GM19240 (cell line): ENCODE data around the gene KLHL18.
A peak's percentile ranks its signal among the peaks of the same experiment; 100 is the strongest.
"Not testable (repeated sequence)": the region's sequence is repeated elsewhere in the genome, so short reads cannot be mapped to it uniquely, and the experiment has no call there.

Experiments
- DNase-seq: peaks from one replicate; pipeline ENCODE4 v3.0.0; 2011; ENCODE audit warnings: low spot score; ENCODE audit not compliant: insufficient read length

KLHL18 gene

DNA sequence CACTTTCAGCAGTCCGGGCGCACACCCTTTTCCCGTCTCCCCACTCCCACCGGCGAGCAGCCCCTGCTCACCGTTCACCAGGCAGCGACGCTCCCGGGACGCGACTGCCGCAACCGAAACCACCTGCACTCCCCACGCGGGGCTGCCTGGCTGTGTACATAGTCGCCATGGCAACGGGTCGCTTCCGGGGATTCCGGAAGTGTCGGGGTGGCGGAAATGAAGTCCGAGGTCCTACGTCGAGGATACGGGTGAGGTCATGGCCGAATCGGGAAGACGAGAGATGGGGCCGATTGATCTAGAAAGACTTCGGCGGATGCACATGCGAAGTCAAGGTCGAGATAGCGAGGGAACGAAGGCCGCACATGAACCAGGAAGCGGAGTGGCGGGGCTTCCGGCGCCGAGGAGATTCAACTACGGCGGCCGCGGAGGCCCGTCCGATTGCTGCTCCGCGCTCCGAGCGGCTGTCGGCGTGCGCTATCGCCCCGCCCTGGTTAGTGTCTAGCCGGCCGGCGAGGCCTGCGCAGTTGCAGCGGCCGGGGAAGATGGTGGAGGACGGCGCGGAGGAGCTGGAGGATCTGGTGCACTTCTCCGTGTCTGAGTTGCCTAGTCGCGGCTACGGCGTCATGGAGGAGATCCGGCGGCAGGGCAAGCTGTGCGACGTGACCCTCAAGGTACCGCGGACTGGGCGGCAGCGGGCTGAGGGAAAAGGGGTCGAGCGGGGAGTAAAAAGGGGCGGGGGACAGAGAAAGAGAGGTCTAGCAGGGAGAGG is at the start of gene KLHL18, which contains the start of gene KIF9:
TSS of gene KLHL18 (plus strand) at position 521 of the 769 bp plus-strand sequence. CDS start at position 543, 22 bp downstream.
TSS of gene KIF9 (minus strand) at position 376 of the 769 bp plus-strand sequence. CDS start 5,425 bp downstream, outside the sequence.
- peak; percentile 91 for DNase-seq

DNA sequence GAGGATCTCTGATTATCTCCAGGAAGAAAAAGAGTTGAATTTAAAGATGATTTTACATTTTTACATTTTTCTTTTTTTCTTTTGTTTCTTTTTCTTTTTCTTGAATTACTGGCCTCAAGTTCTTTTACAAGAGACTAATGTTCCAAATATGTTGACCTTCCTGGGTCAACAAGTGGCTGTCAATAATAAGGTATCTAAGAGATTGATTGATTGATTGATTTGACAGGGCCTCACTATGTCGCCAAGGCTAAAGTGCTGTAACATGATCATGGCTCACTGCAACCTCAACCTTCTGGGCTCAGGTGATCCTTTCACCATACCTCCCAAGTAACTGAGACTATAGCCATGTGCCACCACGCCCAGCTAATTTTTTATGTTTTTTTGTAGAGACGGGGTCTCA is 44.7 kb upstream of the KLHL18 start:
- DNase-seq = no peak

DNA sequence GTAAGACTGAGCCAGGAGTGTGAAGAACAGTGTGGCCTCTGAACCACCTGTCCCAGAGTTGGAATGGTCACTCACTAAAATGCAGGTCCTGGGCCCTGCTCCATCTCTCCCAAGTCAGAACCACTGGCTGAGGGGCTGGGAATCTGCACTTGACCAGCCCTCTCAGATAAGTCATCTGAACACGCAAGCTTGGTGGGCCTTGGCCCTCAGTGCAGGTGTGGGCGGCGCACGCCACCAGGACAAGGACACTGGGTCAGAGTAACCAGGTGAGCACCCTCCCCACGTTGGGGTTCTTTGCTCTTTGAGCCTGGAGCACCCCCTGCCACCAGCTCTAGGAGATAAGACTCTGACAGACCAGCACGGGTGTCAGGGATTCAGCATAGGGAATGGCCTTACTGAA is 42.8 kb upstream of the KLHL18 start:
- no peak for DNase-seq

DNA sequence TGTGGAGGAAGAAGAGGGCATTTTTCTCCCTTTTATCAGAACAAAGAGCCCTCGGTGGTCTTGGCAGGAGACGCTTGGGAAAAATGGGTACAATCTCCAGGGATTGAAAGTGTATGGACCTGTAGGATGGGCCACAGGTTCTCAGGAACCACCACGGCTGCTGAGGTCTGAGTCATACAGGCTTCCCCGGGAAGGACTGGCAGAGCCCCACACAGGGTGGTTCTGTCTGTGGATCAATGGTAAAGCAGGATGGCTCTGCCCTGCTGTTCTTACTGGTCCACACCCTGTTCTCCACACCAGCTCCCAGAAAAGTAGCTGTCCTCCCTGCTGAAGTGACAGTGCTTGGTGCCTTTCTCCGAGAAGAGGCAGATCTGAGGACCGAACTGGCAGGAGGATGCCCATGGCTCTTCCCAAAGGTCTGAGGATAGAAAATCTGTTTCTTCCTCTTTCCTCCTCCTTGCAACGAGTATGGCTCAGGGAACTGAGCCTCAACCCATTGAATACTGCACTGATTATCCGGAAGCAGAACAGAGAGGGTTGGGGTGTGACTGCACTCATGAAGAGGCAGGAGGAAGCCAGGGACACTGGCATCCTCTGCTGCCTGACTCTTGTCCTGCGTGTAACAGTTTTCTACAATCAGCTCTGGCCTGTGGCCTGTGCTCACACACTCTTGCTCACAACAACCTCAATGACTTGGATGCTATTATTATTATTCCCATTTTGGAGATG is 39.2 kb upstream of the KLHL18 start:
- no peak for DNase-seq

DNA sequence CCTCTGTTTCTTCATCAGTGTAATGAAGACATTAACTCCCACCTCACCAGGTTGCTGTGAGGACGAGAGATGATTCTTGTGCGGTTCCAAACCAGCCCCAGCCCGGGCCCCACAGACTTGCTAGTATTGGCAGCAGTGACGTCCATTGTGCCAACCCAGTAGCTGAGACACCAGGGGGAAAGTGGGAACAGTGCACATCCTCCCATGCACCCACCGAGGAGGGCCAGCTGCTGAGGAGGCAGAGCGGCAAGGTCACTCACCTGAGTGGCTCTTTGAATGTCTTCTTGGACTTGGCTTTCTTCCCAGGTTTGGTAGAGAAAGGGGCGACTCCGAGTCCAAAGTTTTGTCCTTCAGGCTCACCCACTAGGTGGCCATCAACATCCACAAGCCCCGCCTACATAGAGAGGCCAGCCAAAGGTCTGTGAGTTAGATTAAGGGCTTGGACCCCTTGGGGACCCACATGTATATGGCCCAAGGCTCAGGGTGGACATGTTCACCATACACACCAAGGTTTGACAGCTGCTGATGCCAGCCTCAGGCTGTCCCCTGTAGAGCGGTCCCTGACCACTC is 38.1 kb upstream of the KLHL18 start:
- DNase-seq = no peak

DNA sequence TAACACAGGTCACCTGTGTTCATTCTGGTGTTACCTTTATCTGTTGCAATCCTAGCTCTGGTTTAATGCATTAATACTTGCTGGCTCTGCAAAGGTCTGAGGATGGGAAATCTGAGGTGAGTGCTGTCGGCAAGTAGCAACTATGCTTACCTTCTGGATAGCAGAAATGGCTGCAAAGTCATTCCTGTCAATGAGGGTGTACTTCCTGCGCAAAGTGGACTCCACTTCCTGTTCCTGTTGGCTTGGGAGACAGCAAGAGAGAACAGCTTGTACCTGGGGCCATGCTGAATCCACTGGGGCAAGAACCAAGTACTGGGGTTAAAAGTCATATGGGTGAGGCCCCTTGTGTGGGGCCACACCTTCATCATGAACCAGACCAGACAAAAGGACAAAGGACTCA is 37.5 kb upstream of the KLHL18 start:
- no peak for DNase-seq

DNA sequence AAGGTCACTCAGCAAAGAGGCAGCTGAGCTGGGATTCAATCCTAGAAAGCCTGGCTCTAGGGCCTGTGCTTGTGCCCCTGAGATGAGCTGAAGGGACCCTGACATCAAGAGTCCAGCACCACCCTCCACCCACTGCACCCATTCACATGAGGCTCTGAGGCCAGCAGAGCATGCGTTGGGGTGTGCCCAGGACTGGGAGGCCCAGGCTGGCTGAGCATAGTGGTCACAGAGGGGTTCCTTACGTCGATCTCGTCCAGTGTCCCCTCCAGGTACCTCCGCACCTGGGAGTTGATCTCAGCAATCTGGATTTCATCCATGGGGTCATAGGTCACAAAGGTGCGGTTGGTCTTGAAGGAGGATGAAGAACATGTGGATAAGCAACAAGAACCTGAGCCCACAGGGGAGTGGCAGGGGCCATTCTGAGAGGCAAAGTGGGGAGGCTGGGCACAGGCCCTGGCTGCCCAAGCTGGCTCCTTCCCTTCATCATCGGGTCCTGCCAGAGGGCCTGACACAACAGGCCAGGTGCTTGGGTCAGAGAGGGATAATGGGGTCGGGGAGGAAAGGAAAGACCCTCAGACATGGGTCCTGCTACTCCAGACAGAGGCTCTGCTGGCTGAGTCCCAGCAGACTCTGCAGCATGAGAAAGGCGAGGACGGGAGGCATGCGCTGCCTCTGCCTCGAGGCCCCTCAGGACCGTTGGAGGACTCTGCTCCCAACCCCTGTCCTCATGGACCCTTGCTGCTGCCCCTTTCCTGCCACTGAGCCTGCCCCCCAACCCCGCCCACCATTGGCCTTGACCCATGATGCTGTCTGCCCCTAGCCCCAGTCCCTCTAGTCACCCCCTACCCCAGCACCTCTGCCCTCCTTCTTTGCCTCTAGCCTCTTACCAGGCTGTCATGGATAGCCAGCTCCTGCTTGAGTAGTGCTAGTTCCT is 35.3 kb upstream of the KLHL18 start:
- DNase-seq = no peak

DNA sequence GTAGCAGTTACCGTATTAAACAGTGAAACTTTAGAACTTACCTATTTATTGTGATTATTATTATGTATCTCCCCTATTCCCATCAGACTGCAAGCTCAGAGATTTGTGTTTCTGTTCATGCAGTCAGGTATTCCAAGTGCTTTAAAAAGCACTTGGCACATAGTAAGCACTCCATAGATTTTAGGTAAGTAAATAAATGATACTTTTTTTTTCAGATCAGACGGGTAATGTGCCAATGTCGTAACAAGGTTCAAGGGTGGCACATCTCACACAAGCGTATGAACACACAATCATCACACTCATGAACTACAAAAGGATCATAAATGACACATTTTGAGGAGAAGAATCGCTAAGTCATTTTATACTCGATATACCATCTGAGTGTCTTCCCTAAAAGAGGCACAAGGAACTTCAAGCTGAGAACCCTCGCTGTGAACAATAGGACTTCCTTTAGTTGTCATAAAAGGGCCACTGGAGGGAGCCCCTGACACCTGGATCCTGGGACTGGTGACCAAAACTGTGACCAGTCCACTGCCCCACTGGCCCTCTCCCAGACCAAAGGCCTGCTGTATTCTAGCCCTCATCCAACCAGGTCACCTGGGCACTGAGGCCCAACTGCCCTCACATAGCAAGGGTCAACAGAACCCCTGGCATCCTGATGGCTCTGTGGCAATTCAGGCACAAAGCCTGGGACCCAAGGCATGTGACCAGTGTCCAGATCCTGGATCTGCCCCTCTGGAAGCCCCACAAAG is 32.3 kb upstream of the KLHL18 start:
- no peak for DNase-seq

DNA sequence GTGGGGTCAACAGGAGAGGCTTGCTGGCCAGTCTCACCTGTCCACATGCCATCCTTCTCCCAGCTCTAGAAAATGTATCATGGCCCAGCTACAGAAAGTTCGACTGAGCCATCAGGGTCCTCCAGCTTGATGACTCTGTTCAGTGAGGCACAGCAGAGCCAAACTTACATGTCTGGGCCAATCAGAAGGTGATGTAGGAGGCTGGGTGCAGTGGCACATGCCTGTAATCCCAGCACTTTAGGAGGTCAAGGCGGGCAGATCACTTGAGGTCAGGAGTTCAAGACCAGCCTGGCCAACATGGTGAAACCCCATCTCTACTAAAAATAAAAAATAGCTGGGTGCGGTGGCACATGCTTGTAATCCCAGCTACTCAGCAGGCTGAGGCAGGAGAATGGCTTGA is 31.7 kb upstream of the KLHL18 start:
- not testable (repeated sequence) for DNase-seq

DNA sequence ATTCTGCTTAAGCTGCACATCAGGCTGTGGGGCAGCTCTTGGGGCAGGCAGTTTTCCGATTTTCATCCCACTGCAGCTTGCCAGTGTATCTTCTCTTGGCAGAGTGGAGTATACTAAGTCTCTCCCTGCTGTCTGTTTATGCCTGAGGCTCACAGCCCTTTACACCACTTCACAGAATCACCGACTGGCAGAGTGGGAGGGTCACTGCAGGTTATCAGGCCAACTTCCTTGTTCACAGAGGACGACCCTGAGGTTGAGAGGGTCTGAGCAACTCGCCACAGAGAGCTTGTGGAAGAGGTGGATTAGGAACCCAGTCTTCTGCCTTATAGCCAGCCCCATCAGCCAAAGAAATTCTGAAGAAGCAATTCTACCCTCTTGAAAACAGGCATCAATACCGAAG is 31.1 kb upstream of the KLHL18 start:
- DNase-seq = no peak

DNA sequence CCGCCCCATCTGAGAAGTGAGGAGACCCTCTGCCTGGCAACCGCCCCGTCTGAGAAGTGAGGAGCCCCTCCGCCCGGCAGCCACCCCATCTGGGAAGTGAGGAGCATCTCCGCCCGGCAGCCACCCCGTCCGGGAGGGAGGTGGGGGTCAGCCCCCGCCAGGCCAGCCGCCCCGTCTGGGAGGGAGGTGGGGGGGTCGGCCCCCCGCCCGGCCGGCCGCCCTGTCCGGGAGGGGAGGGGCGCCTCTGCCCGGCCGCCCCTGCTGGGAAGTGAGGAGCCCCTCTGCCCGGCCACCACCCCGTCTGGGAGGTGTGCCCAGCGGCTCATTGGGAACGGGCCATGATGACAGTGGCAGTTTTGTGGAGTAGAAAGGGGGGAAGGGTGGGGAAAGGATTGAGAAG is 26.4 kb upstream of the KLHL18 start:
- DNase-seq = not testable (repeated sequence)

DNA sequence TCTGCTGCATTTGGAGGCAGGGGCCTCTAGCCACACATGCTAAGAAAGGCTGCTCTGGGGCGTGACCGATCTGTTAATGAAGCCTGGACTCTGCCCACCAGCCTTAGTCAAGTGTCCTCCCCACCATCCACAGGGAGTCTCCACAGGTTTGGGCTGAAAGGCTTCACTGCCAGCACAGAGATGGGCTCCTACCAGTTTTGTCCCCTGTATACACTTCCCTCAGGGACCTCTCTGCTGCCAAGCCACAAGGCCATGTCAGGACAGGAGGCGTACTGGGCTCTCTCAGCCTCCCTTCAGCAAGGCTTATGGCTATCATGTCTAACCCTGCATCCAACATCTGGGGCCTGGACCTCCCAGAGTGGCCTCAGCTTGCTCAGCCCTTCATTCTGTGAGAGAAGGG is 23.6 kb upstream of the KLHL18 start:
- DNase-seq = no peak

DNA sequence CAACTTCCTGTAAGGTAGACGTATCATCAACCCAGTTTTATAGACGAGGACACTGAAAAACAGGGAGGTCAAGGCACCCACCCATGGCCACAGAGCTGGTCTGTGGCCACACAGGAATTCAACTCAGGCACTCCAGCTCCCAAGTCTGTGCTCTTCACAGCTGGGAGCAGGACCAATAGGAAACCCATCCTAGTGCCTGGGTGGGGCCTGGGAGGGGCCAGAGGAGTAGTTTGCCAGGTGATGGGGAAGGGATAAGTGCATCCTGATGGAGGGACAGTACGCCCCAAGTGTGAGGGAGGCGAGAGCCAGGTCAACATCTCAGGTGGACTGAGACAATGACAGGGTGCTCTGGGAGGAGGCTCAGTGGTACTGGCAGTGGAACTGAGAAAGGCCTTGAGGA is 22.1 kb upstream of the KLHL18 start:
- DNase-seq = no peak

DNA sequence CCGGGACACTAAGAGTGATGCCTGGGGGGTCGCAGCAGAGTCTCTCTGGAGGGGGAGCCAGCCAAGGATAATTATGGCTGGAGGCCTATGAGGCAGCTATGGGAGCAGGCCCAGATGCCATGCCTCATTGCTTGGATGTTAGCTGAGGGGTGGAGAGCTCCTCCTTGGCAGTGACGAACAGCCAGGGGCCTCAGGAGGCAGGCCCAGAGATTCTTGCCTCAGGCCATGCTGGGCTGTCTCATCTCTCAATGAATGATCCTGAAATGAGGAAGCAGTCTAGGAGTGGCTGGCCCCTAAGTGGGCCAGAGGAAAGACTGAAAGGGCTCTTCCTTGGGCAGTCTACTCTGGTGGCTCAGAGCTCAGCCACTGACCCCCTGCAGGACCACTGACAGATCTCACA is 21.4 kb upstream of the KLHL18 start:
- DNase-seq = no peak

DNA sequence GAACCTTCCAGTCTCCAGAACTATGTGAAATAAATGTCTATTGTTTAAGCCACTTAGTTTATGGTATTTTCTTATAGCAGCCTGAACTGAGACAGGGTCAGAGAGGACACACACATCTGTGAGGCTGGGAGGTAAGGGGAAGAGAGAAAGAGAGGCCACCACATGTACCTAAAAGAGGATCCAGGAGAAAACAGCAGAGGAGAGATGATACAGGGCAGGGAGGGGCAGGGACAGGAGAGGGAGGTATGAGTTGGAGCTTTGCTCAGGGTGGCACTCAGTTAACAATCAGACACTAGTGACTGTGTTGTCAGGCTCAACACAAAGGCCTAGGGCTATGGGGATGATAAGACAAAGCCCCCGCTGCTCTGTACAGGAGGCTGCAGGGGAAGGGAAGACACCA is 17.7 kb upstream of the KLHL18 start:
- DNase-seq = no peak

DNA sequence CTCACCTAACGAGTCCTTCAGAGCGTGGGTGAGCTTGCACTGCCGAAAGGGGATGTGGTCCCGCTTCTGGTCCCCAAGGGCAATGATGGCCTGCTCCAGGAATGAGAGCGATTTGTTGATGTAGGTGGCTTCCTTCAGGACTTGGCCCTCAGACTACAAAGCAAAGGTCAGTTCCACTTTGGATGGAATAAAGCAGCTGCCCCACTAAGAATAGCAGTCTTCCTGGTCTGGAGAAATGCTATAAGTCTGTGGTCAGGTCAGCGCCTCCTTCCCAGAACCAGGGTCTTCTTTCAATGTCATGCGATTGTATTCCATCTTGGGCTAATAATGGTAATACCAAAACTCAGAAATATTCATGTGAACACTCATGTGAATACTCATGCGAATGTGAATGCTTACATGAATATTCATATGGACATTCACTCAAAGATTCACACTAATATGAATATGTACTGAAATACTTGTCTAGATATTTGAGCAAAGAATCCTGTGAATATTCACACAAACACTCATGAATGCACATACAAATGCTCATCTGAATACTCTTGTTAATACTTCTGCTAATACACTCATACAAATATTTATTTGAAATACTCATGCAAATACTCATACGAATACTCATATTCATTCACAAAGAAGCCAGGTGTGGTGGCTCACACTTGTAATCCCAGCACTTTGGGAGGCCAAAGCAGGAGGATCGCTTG is 16.9 kb upstream of the KLHL18 start:
- DNase-seq = no peak

DNA sequence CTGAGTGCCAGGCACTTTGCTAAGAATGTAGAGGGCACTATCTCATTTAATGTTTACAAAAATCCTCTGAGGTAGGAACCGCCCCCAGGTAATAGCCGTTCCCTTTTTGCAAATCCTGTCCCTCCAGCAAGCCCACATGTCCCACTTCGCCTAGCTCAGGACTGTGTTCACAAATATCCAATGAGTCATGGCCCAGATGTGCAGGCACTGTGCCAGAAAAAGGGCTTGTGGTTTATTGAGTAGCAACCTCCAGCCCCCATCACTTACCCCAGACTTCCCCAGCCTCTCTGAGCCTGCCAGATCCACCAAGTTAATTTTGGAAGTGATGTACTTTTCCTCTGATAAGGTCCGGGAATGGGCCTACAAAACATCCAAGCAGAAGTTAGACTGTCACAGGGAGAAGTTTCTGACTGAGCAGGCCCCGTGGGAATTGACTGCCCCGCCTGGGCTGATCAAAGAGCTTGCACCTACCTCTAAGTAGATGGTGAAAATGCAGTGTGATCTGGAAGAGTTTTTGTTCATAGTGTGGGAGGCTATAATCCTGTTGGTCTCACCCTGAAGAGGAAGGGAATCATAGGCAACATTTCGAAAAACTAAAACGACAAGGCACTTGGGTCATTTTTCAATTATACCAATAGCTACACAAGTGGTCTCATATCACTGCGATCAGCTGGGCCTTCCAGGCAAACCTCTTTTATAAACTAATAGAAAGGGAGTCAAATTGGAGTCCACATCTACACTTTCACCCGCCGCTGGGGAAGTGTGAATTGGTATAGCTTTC is 15.8 kb upstream of the KLHL18 start:
- no peak for DNase-seq

DNA sequence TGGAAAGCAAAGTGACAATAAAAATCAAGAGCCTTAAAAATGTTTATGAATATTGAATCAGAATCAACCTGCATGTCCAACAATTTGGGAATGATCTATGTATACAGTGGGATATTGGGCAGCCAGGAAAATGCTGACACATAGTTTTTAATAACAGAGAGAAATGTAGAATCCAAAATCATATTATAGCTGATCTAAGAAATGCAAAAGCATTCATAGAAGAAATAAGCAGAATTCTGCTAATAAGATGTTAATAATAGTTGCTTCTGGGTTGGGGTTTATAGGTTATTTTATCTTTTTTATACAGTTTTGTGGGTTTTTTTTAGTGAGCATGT is 15.3 kb upstream of the KLHL18 start:
- no peak for DNase-seq

DNA sequence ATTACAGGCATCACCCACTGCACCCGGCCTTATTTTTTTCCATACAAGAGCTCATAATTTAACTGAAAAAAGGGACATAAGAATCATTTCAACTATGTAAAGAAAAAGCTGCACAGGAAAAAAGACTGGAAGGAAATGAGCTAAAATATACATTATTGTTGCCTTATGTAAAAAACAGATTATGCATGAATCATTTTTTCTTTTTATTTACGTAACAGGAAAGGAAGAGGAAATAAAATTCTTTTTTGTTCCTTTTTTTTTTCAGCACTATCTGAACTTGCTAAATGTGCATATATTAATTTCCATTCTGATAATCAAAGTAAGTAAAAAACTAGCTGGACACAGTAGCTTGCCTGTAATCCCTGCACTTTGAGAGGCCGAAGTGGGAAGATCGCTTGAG is 12.2 kb upstream of the KLHL18 start:
- no peak for DNase-seq
